Suprapubic skin (tissue), 4 donors: ENCODE data around the gene CATSPERB. TPM values are rescaled to one million over a fixed set of nuclear protein-coding genes. Genes with fewer than 3 reads are reported as not detected.

Experiments
- DNase-seq, 2 donors: peaks; one replicate each; pipeline ENCODE4 v3.0.0-alpha.2; 2019; ENCODE audit warnings: low spot score in 2 of 2
- H3K27ac ChIP-seq: fragments of 200-600 bp; sonication (generic); one replicate; pipeline ENCODE4 v1.5.1; 2019
- H3K27me3 ChIP-seq: fragments of 200-600 bp; sonication (generic); one replicate; pipeline ENCODE4 v1.5.1; 2019
- H3K36me3 ChIP-seq: fragments of 200-600 bp; sonication (generic); one replicate; pipeline ENCODE4 v1.5.1; 2019
- H3K4me1 ChIP-seq: fragments of 200-600 bp; sonication (generic); one replicate; pipeline ENCODE4 v1.5.1; 2019
- H3K4me3 ChIP-seq: fragments of 200-600 bp; sonication (generic); one replicate; pipeline ENCODE4 v1.5.1; 2019; ENCODE audit warnings: mild to moderate bottlenecking
- H3K9me3 ChIP-seq: fragments of 200-600 bp; sonication (generic); one replicate; pipeline ENCODE4 v1.5.1; 2019
- CTCF ChIP-seq, 2 donors: fragments of 200-600 bp in 1 of 2; fragments of 450-650 bp in 1 of 2; sonication (generic) in 1 of 2; IDR thresholded peaks; one replicate each; pipeline ENCODE4 v1.5.1; 2016 to 2019; ENCODE audit warnings: antibody characterized with exemption in 2 of 2, mild to moderate bottlenecking in 1 of 2, moderate library complexity in 1 of 2
- EP300 ChIP-seq: sonication (generic); formaldehyde crosslinking; IDR thresholded peaks from one replicate; pipeline ENCODE4 v1.6.1; 2017; ENCODE audit warnings: antibody characterized with exemption
- POLR2A ChIP-seq, 2 donors: fragments of 450-650 bp; IDR thresholded peaks; one replicate each; pipeline ENCODE4 v1.6.1; 2017; ENCODE audit warnings: antibody characterized with exemption in 2 of 2, mild to moderate bottlenecking in 2 of 2, moderate library complexity in 2 of 2
- POLR2AphosphoS5 ChIP-seq, 3 donors: sonication (generic); formaldehyde crosslinking; IDR thresholded peaks; one replicate each; pipeline ENCODE4 v1.6.1; 2017; ENCODE audit warnings: antibody characterized with exemption in 3 of 3
- WGBS: methylation state at CpG from one replicate; pipeline ENCODE4 v1.1.5; 2018; 5-methylcytosine and 5-hydroxymethylcytosine counted together
- total RNA-seq, 4 donors: library from RNA; depleted of rRNA; stranded (reverse); fragments of >200 nt; gene quantifications; one replicate each; pipeline ENCODE4 v1.1.0, GENCODE V29; 2016

The CATSPERB gene
- total RNA-seq, 4 donors from 2014 or later, result 0.16 to 1.3 (median 0.48) TPM

- 73% methylated on average over 2 of the region's 2 CpGs for WGBS
- Histone ChIP-seq H3K4me3 (no peak overlapping the region), H3K4me1 (peaks cover 6% of the 10 kb centered on the region), H3K9me3 (no peaks in the 10 kb centered on the region), H3K27me3 (no peaks in the 10 kb centered on the region), H3K36me3 (no peaks in the 10 kb centered on the region), H3K27ac (no peak overlapping the region)
- no peak for TF ChIP-seq POLR2AphosphoS5 (IDR thresholded peaks at IDR 0.05)
- TF ChIP-seq CTCF (IDR thresholded peaks at IDR 0.05), result no peak
- no peak for TF ChIP-seq EP300
- no peak for TF ChIP-seq POLR2A (IDR thresholded peaks at IDR 0.05)
- no peak for DNase-seq
Observed at GRCh38 chr14:91751719-91752118, 19.8 kb upstream of the CATSPERB start.

- WGBS, result 92% methylated on average over 3 of the region's 3 CpGs
- H3K27me3 ChIP-seq, result no peaks in the 10 kb centered on the region
- DNase-seq, result no peak
- peaks cover 6% of the 10 kb centered on the region for H3K4me1 ChIP-seq
- no peaks in the 10 kb centered on the region for H3K9me3 ChIP-seq
- no peak overlapping the region for H3K27ac ChIP-seq
- TF ChIP-seq POLR2A (IDR thresholded peaks at IDR 0.05) (no peak), EP300 (no peak), CTCF (IDR thresholded peaks at IDR 0.05) (no peak)
- H3K4me3 ChIP-seq, result no peak overlapping the region
- H3K36me3 ChIP-seq, result no peaks in the 10 kb centered on the region
Observed at GRCh38 chr14:91750634-91751198, 18.8 kb upstream of the CATSPERB start.

GRCh38 chr14:91749868-91750267 is 18.0 kb upstream of the CATSPERB start:
- Histone ChIP-seq H3K27ac (no peak overlapping the region), H3K9me3 (no peaks in the 10 kb centered on the region), H3K27me3 (no peaks in the 10 kb centered on the region), H3K4me1 (no peaks in the 10 kb centered on the region), H3K4me3 (no peak overlapping the region), H3K36me3 (no peaks in the 10 kb centered on the region)
- no peak for TF ChIP-seq CTCF (IDR thresholded peaks at IDR 0.05)
- TF ChIP-seq EP300, result no peak
- no peak for TF ChIP-seq POLR2AphosphoS5 (IDR thresholded peaks at IDR 0.05)
- TF ChIP-seq POLR2A (IDR thresholded peaks at IDR 0.05), result no peak
- DNase-seq, result no peak
- WGBS, result 40% methylated on average over 2 of the region's 2 CpGs

GRCh38 chr14:91748049-91748448 is 16.2 kb upstream of the CATSPERB start:
- TF ChIP-seq POLR2A (IDR thresholded peaks at IDR 0.05) (no peak), EP300 (no peak), CTCF (IDR thresholded peaks at IDR 0.05) (no peak), POLR2AphosphoS5 (IDR thresholded peaks at IDR 0.05) (no peak)
- Histone ChIP-seq H3K36me3 (no peaks in the 10 kb centered on the region), H3K9me3 (no peaks in the 10 kb centered on the region), H3K27ac (no peak overlapping the region), H3K27me3 (no peaks in the 10 kb centered on the region), H3K4me3 (no peak overlapping the region), H3K4me1 (no peaks in the 10 kb centered on the region)
- 81% methylated on average over 2 of the region's 2 CpGs for WGBS
- DNase-seq, result no peak

- H3K9me3 ChIP-seq, result no peaks in the 10 kb centered on the region
- no peak overlapping the region for H3K27ac ChIP-seq
- no peak for DNase-seq
- no peaks in the 10 kb centered on the region for H3K27me3 ChIP-seq
- no peak overlapping the region for H3K4me3 ChIP-seq
- TF ChIP-seq POLR2AphosphoS5 (IDR thresholded peaks at IDR 0.05), result no peak
- no peak for TF ChIP-seq EP300
- TF ChIP-seq CTCF (IDR thresholded peaks at IDR 0.05), result no peak
- no peak for TF ChIP-seq POLR2A (IDR thresholded peaks at IDR 0.05)
- H3K4me1 ChIP-seq, result no peaks in the 10 kb centered on the region
- WGBS, result 100% methylated on average over 1 of the region's 1 CpG
- no peaks in the 10 kb centered on the region for H3K36me3 ChIP-seq
Observed at GRCh38 chr14:91745344-91745743, 13.5 kb upstream of the CATSPERB start.
